GM12874 (cell line): ENCODE results near the gene MED4.

Experiments
- TF ChIP-seq, protein P1 (sequence below): IDR thresholded peaks from 2 replicates; pipeline ENCODE4 v1.5.1; 2011; ENCODE audit warnings: low read depth, mild to moderate bottlenecking, control low read depth, low read length, moderate library complexity; ENCODE audit not compliant: insufficient read depth

The MED4 gene

DNA sequence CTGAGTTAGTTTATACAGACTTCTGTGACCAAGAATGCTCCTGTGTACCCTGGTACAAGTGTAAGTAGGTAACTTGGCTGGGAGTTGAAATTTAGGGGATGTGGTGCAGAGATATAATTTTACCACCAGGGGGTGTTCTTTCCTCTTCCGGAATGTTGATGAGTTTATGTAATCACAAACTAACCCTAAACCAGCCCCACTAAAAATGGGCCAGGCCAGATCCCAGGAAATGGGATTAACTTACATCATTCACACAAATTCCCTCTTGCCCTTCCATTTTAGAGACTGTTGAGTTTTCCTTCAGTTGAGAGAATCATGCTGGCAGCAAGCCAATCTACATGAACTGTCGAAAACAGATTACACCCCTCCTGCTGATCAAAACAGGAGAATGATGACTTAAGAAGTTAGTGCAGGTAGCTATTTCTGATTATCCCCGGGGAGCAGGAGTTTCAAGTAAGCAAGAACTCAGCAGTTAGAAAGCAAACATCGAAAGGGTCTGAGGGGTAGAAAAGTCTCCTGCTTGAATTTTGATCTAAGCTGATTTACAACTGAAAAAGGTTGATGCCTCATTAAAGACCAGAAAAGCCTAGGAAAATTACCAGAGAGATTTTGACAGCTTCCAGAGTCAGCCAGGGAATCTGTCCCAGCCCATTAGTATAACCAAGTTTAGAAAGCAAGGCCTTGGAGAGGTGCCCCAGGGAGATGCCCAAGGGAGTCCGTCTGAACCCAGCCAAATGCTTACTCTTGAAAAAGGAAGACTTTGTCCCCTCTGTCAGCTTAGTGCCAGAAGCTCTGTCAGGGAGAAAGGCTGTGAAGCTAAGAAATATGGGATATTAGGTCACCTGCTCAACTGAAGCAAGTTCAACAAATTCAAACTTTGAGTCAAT is 32.3 kb upstream of the MED4 start:
- TF ChIP-seq, protein P1, sequence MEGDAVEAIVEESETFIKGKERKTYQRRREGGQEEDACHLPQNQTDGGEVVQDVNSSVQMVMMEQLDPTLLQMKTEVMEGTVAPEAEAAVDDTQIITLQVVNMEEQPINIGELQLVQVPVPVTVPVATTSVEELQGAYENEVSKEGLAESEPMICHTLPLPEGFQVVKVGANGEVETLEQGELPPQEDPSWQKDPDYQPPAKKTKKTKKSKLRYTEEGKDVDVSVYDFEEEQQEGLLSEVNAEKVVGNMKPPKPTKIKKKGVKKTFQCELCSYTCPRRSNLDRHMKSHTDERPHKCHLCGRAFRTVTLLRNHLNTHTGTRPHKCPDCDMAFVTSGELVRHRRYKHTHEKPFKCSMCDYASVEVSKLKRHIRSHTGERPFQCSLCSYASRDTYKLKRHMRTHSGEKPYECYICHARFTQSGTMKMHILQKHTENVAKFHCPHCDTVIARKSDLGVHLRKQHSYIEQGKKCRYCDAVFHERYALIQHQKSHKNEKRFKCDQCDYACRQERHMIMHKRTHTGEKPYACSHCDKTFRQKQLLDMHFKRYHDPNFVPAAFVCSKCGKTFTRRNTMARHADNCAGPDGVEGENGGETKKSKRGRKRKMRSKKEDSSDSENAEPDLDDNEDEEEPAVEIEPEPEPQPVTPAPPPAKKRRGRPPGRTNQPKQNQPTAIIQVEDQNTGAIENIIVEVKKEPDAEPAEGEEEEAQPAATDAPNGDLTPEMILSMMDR: peak; percentile 55

- TF ChIP-seq, protein P1: no peak
These were observed 30.9 kb upstream of the MED4 start for GRCh38 chr13:48125794-48126228.

- TF ChIP-seq, protein P1: no peak
These were observed 28.9 kb upstream of the MED4 start for GRCh38 chr13:48123812-48124211.

DNA sequence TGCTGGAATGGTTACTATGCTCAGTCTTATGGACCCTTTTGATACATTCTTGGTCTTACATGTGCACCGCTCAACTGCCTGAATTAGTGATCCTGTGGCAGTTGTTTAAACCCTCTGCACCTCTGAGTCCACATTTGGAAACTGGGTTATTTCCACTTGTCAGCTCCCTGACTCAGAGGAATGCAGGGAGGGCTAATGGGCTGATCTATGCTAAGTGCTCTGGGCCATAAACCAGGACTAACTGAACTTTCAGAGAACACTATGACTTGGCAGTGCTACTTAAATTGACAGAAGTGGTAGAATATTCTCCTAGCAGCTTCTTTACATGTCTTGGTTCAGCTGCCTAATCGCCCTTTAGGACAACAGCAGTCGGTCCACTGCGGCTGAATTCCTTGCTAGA is 26.8 kb upstream of the MED4 start:
- TF ChIP-seq, protein P1: no peak

- TF ChIP-seq, protein P1: no peak
These were observed 25.3 kb upstream of the MED4 start for GRCh38 chr13:48120241-48120640.

DNA sequence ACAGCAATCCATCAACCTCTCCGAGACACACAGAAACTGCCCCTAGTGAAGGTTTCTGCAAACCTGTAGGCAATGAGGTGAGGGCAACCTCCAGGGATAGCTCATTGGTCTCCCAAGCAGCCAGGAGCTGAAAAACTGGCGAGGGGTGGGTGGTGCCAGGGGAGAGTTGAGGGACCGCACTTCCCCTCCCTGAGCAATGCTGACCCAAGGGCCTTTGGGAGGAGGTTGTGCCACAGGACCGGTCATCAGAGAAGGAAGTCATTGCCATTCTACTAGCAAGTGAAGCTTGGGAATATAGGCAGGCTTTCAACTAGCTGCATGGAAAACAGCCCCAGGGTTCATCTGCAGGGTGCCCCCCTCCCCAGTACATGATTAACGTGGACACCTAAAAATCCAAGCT is 23.1 kb upstream of the MED4 start:
- TF ChIP-seq, protein P1: no peak

DNA sequence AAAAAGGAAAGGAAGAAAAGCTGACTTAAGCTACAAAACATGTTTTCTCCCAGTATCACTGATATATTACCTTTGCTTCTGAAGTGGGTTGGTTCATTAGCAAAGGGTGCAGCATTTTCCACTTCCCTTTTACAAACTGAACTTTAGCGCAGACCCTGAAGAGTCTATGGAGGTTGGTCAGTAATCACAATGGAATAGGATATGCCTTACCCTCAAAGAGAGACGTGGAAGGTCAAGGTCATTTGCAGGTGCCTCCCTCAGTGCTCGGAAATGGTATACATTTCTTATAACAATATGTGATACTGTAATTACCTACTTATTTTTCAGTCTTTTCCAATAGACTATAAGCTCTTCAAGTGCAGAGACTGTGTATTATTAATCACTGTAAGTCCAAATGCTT is 21.9 kb upstream of the MED4 start:
- TF ChIP-seq, protein P1: no peak
